Hippocampal formation (tissue), 2 donors: ENCODE measurements around the gene ZDHHC9.

ENCODE experiments used
- DNase-seq, 2 donors: peaks; one replicate each; lab custom pipeline; 2025; lab: John Stamatoyannopoulos, UW

ZDHHC9 gene

GRCh38 chrX:129785160-129785947 lies 58.3 kb downstream of the ZDHHC9 start:
- no peak for DNase-seq

GRCh38 chrX:129784371-129784770 lies 59.3 kb downstream of the ZDHHC9 start:
- no peak for DNase-seq

GRCh38 chrX:129783291-129783713 lies 60.4 kb downstream of the ZDHHC9 start:
- no peak for DNase-seq

- DNase-seq: no peak
These were observed 61.0 kb downstream of the ZDHHC9 start for GRCh38 chrX:129782706-129783105.

- DNase-seq: no peak
These were observed 61.8 kb downstream of the ZDHHC9 start for GRCh38 chrX:129781680-129782495.

- no peak for DNase-seq
These were observed 62.5 kb downstream of the ZDHHC9 start for GRCh38 chrX:129781134-129781672.

- DNase-seq: no peak
These were observed 63.1 kb downstream of the ZDHHC9 start for GRCh38 chrX:129780441-129781105.

- DNase-seq: no peak
These were observed 63.9 kb downstream of the ZDHHC9 start, which contains the start of gene SASH3 for GRCh38 chrX:129779747-129780146. Gene SASH3 (plus strand): TSS chrX:129779949. CDS start chrX:129780098, 149 bp downstream.

- no peak for DNase-seq
These were observed 64.5 kb downstream of the ZDHHC9 start for GRCh38 chrX:129779086-129779672.

- no peak for DNase-seq
These were observed 66.3 kb downstream of the ZDHHC9 start for GRCh38 chrX:129777218-129778030.

- no peak for DNase-seq
These were observed 69.8 kb downstream of the ZDHHC9 start for GRCh38 chrX:129773649-129774458.

- no peak for DNase-seq
These were observed 70.8 kb downstream of the ZDHHC9 start for GRCh38 chrX:129772796-129773431.

GRCh38 chrX:129771266-129771995 lies 72.3 kb downstream of the ZDHHC9 start:
- no peak for DNase-seq

- no peak for DNase-seq
These were observed 74.1 kb downstream of the ZDHHC9 start for GRCh38 chrX:129769467-129770154.

- DNase-seq: no peak
These were observed 74.9 kb downstream of the ZDHHC9 start for GRCh38 chrX:129768586-129769466.

- no peak for DNase-seq
These were observed 75.5 kb downstream of the ZDHHC9 start for GRCh38 chrX:129768186-129768585.

GRCh38 chrX:129763666-129764065 lies 80.0 kb downstream of the ZDHHC9 start:
- no peak for DNase-seq
